Activated CD8-positive, alpha-beta memory T cell treated with anti-CD3 and anti-CD28 coated beads, Interleukin-2, amount 50 U/mL, for 4 hours (primary cell): ENCODE data around the gene YIPF2.
"Not testable (repeated sequence)": the region's sequence is repeated elsewhere in the genome, so short reads cannot be mapped to it uniquely, and the experiment has no call there.

ENCODE experiments used
- DNase-seq: peaks from one replicate; pipeline ENCODE4 v3.0.0-alpha.2; 2020

The YIPF2 gene

GRCh38 chr19:10908380-10908960 lies 20.0 kb downstream of the YIPF2 start:
- DNase-seq, result no peak

- DNase-seq, result no peak
Measured at GRCh38 chr19:10907925-10908324, 20.5 kb downstream of the YIPF2 start.

GRCh38 chr19:10899151-10899653 lies 29.2 kb downstream of the YIPF2 start:
- DNase-seq, result no peak

- no peak for DNase-seq
Measured at GRCh38 chr19:10898633-10899032, 29.8 kb downstream of the YIPF2 start.

GRCh38 chr19:10896851-10897526 lies 31.4 kb downstream of the YIPF2 start:
- no peak for DNase-seq

GRCh38 chr19:10895920-10896319 lies 32.5 kb downstream of the YIPF2 start:
- DNase-seq, result no peak

- no peak for DNase-seq
Measured at GRCh38 chr19:10895363-10895762, 33.1 kb downstream of the YIPF2 start.

- no peak for DNase-seq
Measured at GRCh38 chr19:10894911-10895213, 33.6 kb downstream of the YIPF2 start.

- DNase-seq, result no peak
Measured at GRCh38 chr19:10892256-10892655, 36.2 kb downstream of the YIPF2 start.

GRCh38 chr19:10891405-10892086 lies 36.9 kb downstream of the YIPF2 start:
- no peak for DNase-seq

- DNase-seq, result no peak
Measured at GRCh38 chr19:10889880-10890279, 38.6 kb downstream of the YIPF2 start.

- no peak for DNase-seq
Measured at GRCh38 chr19:10888421-10888866, 40.0 kb downstream of the YIPF2 start.

- no peak for DNase-seq
Measured at GRCh38 chr19:10887616-10888367, 40.6 kb downstream of the YIPF2 start.

- no peak for DNase-seq
Measured at GRCh38 chr19:10885201-10886169, 43.0 kb downstream of the YIPF2 start.

- no peak for DNase-seq
Measured at GRCh38 chr19:10884274-10884673, 44.2 kb downstream of the YIPF2 start.

- DNase-seq, result no peak
Measured at GRCh38 chr19:10882108-10882457, 46.4 kb downstream of the YIPF2 start.

GRCh38 chr19:10881403-10882107 lies 46.9 kb downstream of the YIPF2 start:
- DNase-seq, result no peak

- no peak for DNase-seq
Measured at GRCh38 chr19:10878253-10878652, 50.2 kb downstream of the YIPF2 start.

GRCh38 chr19:10877608-10878007 lies 50.8 kb downstream of the YIPF2 start:
- DNase-seq, result not testable (repeated sequence)

- DNase-seq, result no peak
Measured at GRCh38 chr19:10876459-10877240, 51.8 kb downstream of the YIPF2 start.

- no peak for DNase-seq
Measured at GRCh38 chr19:10874024-10874423, 54.4 kb downstream of the YIPF2 start.
